PFSK-1 (cell line): ENCODE data around the gene ADAMTS9.

Experiments used
- POLR2AphosphoS5 ChIP-seq: IDR thresholded peaks from 2 replicates; pipeline ENCODE4 v1.6.1; 2012; ENCODE audit warnings: low read depth, mild to moderate bottlenecking, control low read depth, low read length, moderate library complexity
- REST ChIP-seq, 2 experiments: IDR thresholded peaks; 2 replicates each; pipeline versions ENCODE4 v1.6.1 to v1.8.0; 2011 to 2012; ENCODE audit warnings: low read depth in 2 of 2, low read length in 2 of 2, control low read depth in 1 of 2, inconsistent platforms in 1 of 2, mild to moderate bottlenecking in 1 of 2, moderate library complexity in 1 of 2; ENCODE audit not compliant: insufficient read depth in 1 of 2
- SIN3A ChIP-seq: IDR thresholded peaks from 2 replicates; pipeline ENCODE4 v1.6.1; 2012; ENCODE audit warnings: mild to moderate bottlenecking, low read length, moderate library complexity, borderline replicate concordance; ENCODE audit not compliant: insufficient read depth
- TAF1 ChIP-seq: IDR thresholded peaks from 2 replicates; pipeline ENCODE4 v1.6.1; 2012; ENCODE audit warnings: low read length, control low read depth, borderline replicate concordance; ENCODE audit not compliant: insufficient read depth

DNA sequence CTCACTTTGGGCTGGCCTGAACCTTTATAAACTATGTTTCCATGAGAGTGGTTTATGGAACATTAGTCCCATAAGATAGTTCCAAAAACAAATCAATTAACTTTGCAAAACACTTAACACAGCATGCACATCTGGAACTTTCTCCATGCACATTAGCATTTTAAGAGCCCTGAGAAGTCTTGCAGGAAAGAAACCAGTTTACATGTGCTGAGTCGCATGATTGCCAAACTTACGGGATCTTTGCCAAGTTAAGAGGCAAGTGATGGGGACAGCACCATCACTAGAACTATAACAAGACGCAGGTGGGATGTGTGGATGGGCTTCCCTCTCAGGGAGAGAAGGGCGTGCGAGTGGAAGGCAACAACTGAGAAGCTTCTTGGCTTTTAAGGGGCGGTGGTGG is 20.7 kb downstream of the ADAMTS9 start:
- TF ChIP-seq TAF1 (no peak), SIN3A (no peak), POLR2AphosphoS5 (no peak), REST (IDR thresholded peaks at IDR 0.05; ENCODE audit: insufficient read depth in 1 of 2, low read depth in 2 of 2, low read length in 2 of 2) (no peak)
